K562 (cell line): ENCODE results near the gene ALOX5. TPM values are rescaled to one million over a fixed set of nuclear protein-coding genes. Genes with fewer than 3 reads are reported as not detected.

Experiments used
- ATAC-seq: fragments of 200-7000 bp; cut with Tn5 transposase; 3 replicates; pipeline ENCODE4 v1.9.1; 2020; ENCODE audit warnings: moderate library complexity
- BruUV-seq: library from RNA; stranded (reverse); fragments of 400-500 nt; replicated peaks from 2 replicates; lab custom pipeline; 2021; lab: Mats Ljungman, UMichigan
- CTCF ChIA-PET: fragments of 300-600 bp; formaldehyde crosslinking; extraction: SDS; loops from one replicate; lab custom pipeline; 2021; ENCODE audit warnings: low intra/inter-chr PET ratio; lab: Yijun Ruan, JAX
- POLR2A ChIA-PET: fragments of 300-600, 350-650 bp; sonication (Branson Sonifier 250); formaldehyde crosslinking; extraction: SDS; loops from one replicate; lab custom pipeline; 2021; ENCODE audit warnings: antibody characterized with exemption, inconsistent platforms; lab: Yijun Ruan, JAX
- DNase-seq, 4 experiments: peaks; one replicate each; pipeline versions ENCODE4 v3.0.0 to v3.0.0-alpha.2; 2011 to 2018; ENCODE audit warnings: low spot score in 3 of 4, mixed read lengths in 3 of 4; ENCODE audit errors: extremely low read depth in 1 of 4
- FAIRE-seq: peaks from 2 replicates; lab custom pipeline; 2011; peaks lifted over from hg19 to GRCh38; lab: Jason Lieb, UNC
- H2AFZ ChIP-seq: 2 replicates; pipeline ENCODE4 v1.6.0; 2011; ENCODE audit warnings: low read depth, low read length, control low read depth, inconsistent platforms
- H3K27ac ChIP-seq: fragments of 200-600 bp; 3 replicates; pipeline ENCODE4 v1.8.0; 2011; ENCODE audit warnings: low read depth, mild to moderate bottlenecking, control low read depth, inconsistent platforms, low read length, moderate library complexity, mixed read lengths; ENCODE audit errors: extremely low read depth
- H3K27me3 ChIP-seq, 2 experiments: fragments of 300-600 bp in 1 of 2; 2 replicates in 1 of 2; 3 replicates in 1 of 2; pipeline versions ENCODE4 v1.6.0 to v1.8.0; 2011; ENCODE audit warnings: inconsistent platforms in 2 of 2, low read length in 2 of 2, mild to moderate bottlenecking in 1 of 2, mixed read lengths in 1 of 2, moderate library complexity in 1 of 2; ENCODE audit not compliant: control insufficient read depth in 2 of 2, insufficient read depth in 2 of 2
- H3K36me3 ChIP-seq: fragments of 300-600 bp; 3 replicates; pipeline ENCODE4 v1.8.0; 2011; ENCODE audit warnings: mild to moderate bottlenecking, low read length, inconsistent platforms; ENCODE audit not compliant: control insufficient read depth, insufficient read depth
- H3K4me1 ChIP-seq, 2 experiments: fragments of 200-600 bp in 1 of 2; replicated peaks in 1 of 2; 2 replicates in 1 of 2; 3 replicates in 1 of 2; pipeline versions ENCODE4 v1.5.1 to v1.8.0; 2011; ENCODE audit warnings: inconsistent platforms in 2 of 2, low read length in 2 of 2, mild to moderate bottlenecking in 1 of 2, mixed read lengths in 1 of 2, moderate library complexity in 1 of 2; ENCODE audit not compliant: control insufficient read depth in 2 of 2, insufficient read depth in 2 of 2
- H3K4me2 ChIP-seq: 2 replicates; pipeline ENCODE4 v1.6.1; 2011; ENCODE audit warnings: low read length, control low read depth, inconsistent platforms, mixed read lengths; ENCODE audit not compliant: insufficient read depth
- H3K4me3 ChIP-seq: fragments of 200-600 bp; sonication (generic), shearing (Covaris generic); 2 replicates; pipeline ENCODE4 v1.5.1; 2016; ENCODE audit warnings: control low read depth, inconsistent platforms
- H3K79me2 ChIP-seq: fragments of 200-600 bp; 3 replicates; pipeline ENCODE4 v1.8.0; 2011; ENCODE audit warnings: low read length, inconsistent platforms; ENCODE audit not compliant: control insufficient read depth, insufficient read depth
- H3K9ac ChIP-seq, 2 experiments: 2 replicates each; pipeline versions ENCODE4 v1.6.0 to v1.6.1; 2011; ENCODE audit warnings: low read depth in 2 of 2, low read length in 2 of 2, control low read depth in 1 of 2, inconsistent platforms in 1 of 2, mild to moderate bottlenecking in 1 of 2, mixed read lengths in 1 of 2; ENCODE audit not compliant: insufficient read depth in 1 of 2
- H3K9me1 ChIP-seq: one replicate; pipeline ENCODE4 v1.6.0; 2011; ENCODE audit warnings: inconsistent platforms, mild to moderate bottlenecking, low read length, moderate library complexity; ENCODE audit not compliant: control insufficient read depth, insufficient read depth
- H3K9me3 ChIP-seq: replicated peaks from 2 replicates; pipeline ENCODE4 v1.5.1; 2011; ENCODE audit warnings: low read depth, low read length, inconsistent platforms; ENCODE audit not compliant: control insufficient read depth, insufficient read depth
- H4K20me1 ChIP-seq: replicated peaks from 2 replicates; pipeline ENCODE4 v1.6.1; 2011; ENCODE audit warnings: low read length, inconsistent platforms, mixed read lengths; ENCODE audit not compliant: control insufficient read depth, insufficient read depth
- CTBP1 ChIP-seq: fragments of 450-650 bp; IDR thresholded peaks from 2 replicates; pipeline ENCODE4 v1.6.1; 2016; ENCODE audit warnings: borderline replicate concordance
- HIVEP1 ChIP-seq: fragments of 250-450 bp; sonication (Bioruptor Pico); IDR thresholded peaks from 2 replicates; pipeline ENCODE4 v1.4.0; 2020; ENCODE audit warnings: mild to moderate bottlenecking
- JUN ChIP-seq, 2 experiments: sonication (generic) in 1 of 2; formaldehyde crosslinking in 1 of 2; IDR thresholded peaks; 2 replicates each; pipeline versions ENCODE4 v1.6.1 to v1.8.0; 2012 to 2022; ENCODE audit warnings: borderline replicate concordance in 2 of 2, mild to moderate bottlenecking in 2 of 2, improper control_type of control experiment in 1 of 2, low read depth in 1 of 2, low read length in 1 of 2, missing genetic modification reagents in 1 of 2
- RBFOX2 ChIP-seq: fragments of 200-400 bp; formaldehyde crosslinking; IDR thresholded peaks from 2 replicates; pipeline ENCODE4 v1.6.1; 2017; ENCODE audit warnings: low read depth, mild to moderate bottlenecking, low read length, moderate library complexity
- TAF15 ChIP-seq: fragments of 200-400 bp; formaldehyde crosslinking; IDR thresholded peaks from 2 replicates; pipeline ENCODE4 v1.6.1; 2017; ENCODE audit warnings: mild to moderate bottlenecking, low read depth, low read length, moderate library complexity
- TRIM28 ChIP-seq: fragments of 450-650 bp; IDR thresholded peaks from 2 replicates; pipeline ENCODE4 v1.6.1; 2017
- WGBS: fragments of 100-300 bp; shearing (Covaris generic); methylation state at CpG from one replicate; pipeline ENCODE4 v1.1.6; 2016; ENCODE audit warnings: low coverage, mixed read lengths; ENCODE audit not compliant: insufficient coverage; ENCODE audit errors: missing lambda C conversion rate; 5-methylcytosine and 5-hydroxymethylcytosine counted together
- in situ Hi-C: fragments of 300-500 bp; cut with MboI; formaldehyde crosslinking; loops from 4 replicates; pipeline ENCODE4 v1.15.0; 2018; ENCODE audit warnings: inconsistent platforms, mixed read lengths
- intact Hi-C: fragments of 100-400 bp; cut with micrococcal nuclease; formaldehyde crosslinking; loops from 2 replicates; pipeline ENCODE4 v1.14.2; 2022
- polyA plus RNA-seq, 8 experiments: library from polyadenylated mRNA; depleted of rRNA in 4 of 8; stranded (reverse) in 5 of 8; unstranded in 3 of 8; fragments of >200 nt; fragmentation: Nextera tagmentation in 2 of 8; fragmentation: Illumina TruSeq in 1 of 8; extraction: Ambion mirVana in 2 of 8; extraction: Trizol in 1 of 8; gene quantifications; 2 replicates each; pipeline versions ENCODE4 v1.2.1 to v1.2.3, GENCODE V29; 2011 to 2014; ENCODE audit warnings: inconsistent platforms in 1 of 8, missing spikeins in 1 of 8
- total RNA-seq, 7 experiments: library from RNA; depleted of rRNA in 6 of 7; stranded (reverse); fragments of >200 nt in 6 of 7; fragmentation: Illumina TruSeq in 2 of 7; extraction: Trizol in 2 of 7; gene quantifications; 2 replicates each; pipeline versions ENCODE4 v1.2.1 to v1.2.3, GENCODE V29; 2011 to 2021; ENCODE audit warnings: low replicate concordance in 1 of 7
- TF ChIP-seq, protein P1 (sequence below): sonication (generic); formaldehyde crosslinking; IDR thresholded peaks from 2 replicates; pipeline ENCODE4 v1.8.1; 2023; ENCODE audit warnings: mild to moderate bottlenecking, missing genetic modification reagents
- TF ChIP-seq, protein P2 (sequence below), 2 experiments: IDR thresholded peaks in 1 of 2; conservative IDR thresholded peaks in 1 of 2; 2 replicates each; pipeline ENCODE4 v1.6.1; 2016; ENCODE audit warnings: low read depth in 2 of 2, mild to moderate bottlenecking in 1 of 2, missing compliant biosample characterization in 1 of 2, missing genetic modification characterization in 1 of 2, moderate library complexity in 1 of 2

ALOX5 gene
- total and polyA plus RNA-seq, 9 of the 15 experiments (the other 6 are each of a cell fraction or from before 2014, with no cell fraction given): 0.10 to 2.4 (median 1.4) TPM

DNA sequence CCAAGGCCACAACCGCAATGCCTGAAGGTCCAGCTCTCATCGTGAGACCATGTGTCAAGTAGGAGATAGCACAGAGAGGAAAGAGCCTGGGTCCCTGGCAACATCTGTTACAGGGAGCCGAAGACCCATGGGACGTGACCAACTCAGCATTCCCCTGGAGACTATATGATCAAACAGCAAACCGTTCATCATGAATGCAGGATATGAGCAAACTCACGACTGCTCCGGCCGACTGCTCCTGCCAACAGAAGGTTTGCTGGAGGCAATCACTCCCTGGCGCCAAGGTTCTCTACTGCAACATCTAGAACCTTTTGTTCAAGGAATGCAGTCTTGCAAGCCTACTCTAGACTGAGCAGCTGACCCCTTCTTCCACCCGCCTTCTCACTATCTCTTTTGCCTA is 114.3 kb downstream of the ALOX5 start:
- ATAC-seq: no peak
- no TSS peak for BruUV-seq

More for the DNA sequence above, 114.3 kb downstream of the ALOX5 start:
- no peak overlapping the region for H3K9ac ChIP-seq
- no peak overlapping the region for H3K27ac ChIP-seq
- no peaks in the 10 kb centered on the region for H4K20me1 ChIP-seq
- TF ChIP-seq JUN (IDR thresholded peaks at IDR 0.05; ENCODE audit: borderline replicate concordance, low read depth, low read length) (no peak), JUN (CRISPR knock-in tag; IDR thresholded peaks at IDR 0.05; ENCODE audit: borderline replicate concordance) (no peak), CTBP1 (no peak), TRIM28 (no peak), HIVEP1 (CRISPR knock-in tag) (no peak), TAF15 (no peak), RBFOX2 (no peak)
- TF ChIP-seq, protein P1, sequence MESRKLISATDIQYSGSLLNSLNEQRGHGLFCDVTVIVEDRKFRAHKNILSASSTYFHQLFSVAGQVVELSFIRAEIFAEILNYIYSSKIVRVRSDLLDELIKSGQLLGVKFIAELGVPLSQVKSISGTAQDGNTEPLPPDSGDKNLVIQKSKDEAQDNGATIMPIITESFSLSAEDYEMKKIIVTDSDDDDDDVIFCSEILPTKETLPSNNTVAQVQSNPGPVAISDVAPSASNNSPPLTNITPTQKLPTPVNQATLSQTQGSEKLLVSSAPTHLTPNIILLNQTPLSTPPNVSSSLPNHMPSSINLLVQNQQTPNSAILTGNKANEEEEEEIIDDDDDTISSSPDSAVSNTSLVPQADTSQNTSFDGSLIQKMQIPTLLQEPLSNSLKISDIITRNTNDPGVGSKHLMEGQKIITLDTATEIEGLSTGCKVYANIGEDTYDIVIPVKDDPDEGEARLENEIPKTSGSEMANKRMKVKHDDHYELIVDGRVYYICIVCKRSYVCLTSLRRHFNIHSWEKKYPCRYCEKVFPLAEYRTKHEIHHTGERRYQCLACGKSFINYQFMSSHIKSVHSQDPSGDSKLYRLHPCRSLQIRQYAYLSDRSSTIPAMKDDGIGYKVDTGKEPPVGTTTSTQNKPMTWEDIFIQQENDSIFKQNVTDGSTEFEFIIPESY (CRISPR knock-in tag): no peak
- TF ChIP-seq, protein P2, sequence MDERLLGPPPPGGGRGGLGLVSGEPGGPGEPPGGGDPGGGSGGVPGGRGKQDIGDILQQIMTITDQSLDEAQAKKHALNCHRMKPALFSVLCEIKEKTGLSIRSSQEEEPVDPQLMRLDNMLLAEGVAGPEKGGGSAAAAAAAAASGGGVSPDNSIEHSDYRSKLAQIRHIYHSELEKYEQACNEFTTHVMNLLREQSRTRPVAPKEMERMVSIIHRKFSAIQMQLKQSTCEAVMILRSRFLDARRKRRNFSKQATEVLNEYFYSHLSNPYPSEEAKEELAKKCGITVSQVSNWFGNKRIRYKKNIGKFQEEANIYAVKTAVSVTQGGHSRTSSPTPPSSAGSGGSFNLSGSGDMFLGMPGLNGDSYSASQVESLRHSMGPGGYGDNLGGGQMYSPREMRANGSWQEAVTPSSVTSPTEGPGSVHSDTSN (CRISPR knock-in tag; IDR thresholded peaks at IDR 0.05; ENCODE audit: low read depth): no peak
- TF ChIP-seq, protein P2 (tag; conservative IDR thresholded peaks at IDR 0.05; ENCODE audit: low read depth): no peak
- H3K9me3 ChIP-seq: no peaks in the 10 kb centered on the region
- in situ Hi-C loops (no loop called here), intact Hi-C loops (no loop called here)
- CTCF ChIA-PET: no interaction called here
- 88% methylated on average over 10 of the region's 10 CpGs for WGBS
- POLR2A ChIA-PET: no interaction called here
- peaks cover 13% of the 10 kb centered on the region; the same call in 2 of the 3 replicates for H3K36me3 ChIP-seq
- no peak overlapping the region for H3K4me2 ChIP-seq
- no peaks in the 10 kb centered on the region for H3K4me1 ChIP-seq
- H3K79me2 ChIP-seq: no peaks in the 10 kb centered on the region
- DNase-seq (no peak), FAIRE-seq (no peak)
- no peaks in the 10 kb centered on the region for H3K27me3 ChIP-seq
- no peaks in the 10 kb centered on the region for H3K9me1 ChIP-seq
- no peak overlapping the region for H3K4me3 ChIP-seq
- no peak overlapping the region for H2AFZ ChIP-seq
